CD4-positive, alpha-beta T cell (primary cell): ENCODE results near the gene TSSK6. TPM values are rescaled to one million over a fixed set of nuclear protein-coding genes. Genes with fewer than 3 reads are reported as not detected.
A peak's percentile ranks its signal among the peaks of the same experiment; 100 is the strongest.

ENCODE experiments used
- ATAC-seq: fragments of 200-7000 bp; cut with Tn5 transposase; one replicate; pipeline ENCODE4 v1.10.0; 2022; ENCODE audit warnings: mild to moderate bottlenecking; ENCODE audit not compliant: poor library complexity
- CTCF ChIA-PET: fragments of 350-600 bp; sonication (Branson Sonifier 250); formaldehyde crosslinking; loops from one replicate; lab custom pipeline; 2021; ENCODE audit warnings: antibody characterized with exemption, inconsistent platforms; lab: Charles Lee
- POLR2A ChIA-PET: fragments of 350-600 bp; sonication (Branson Sonifier 250); formaldehyde crosslinking; loops from one replicate; lab custom pipeline; 2021; ENCODE audit warnings: antibody characterized with exemption, inconsistent platforms; lab: Charles Lee
- DNase-seq, 14 experiments: peaks; one replicate each; pipeline ENCODE4 v3.0.0-alpha.2; 2013 to 2020; ENCODE audit warnings: mixed read lengths in 2 of 14
- H3K27ac ChIP-seq, 2 donors: one replicate each; pipeline versions ENCODE4 v1.5.1 to v1.7.0; 2013; ENCODE audit warnings: low read length in 2 of 2, low read depth in 1 of 2, mild to moderate bottlenecking in 1 of 2
- H3K27me3 ChIP-seq, 2 experiments: 1 replicate in 1 of 2; 2 replicates in 1 of 2; pipeline versions ENCODE4 v1.6.1 to v1.7.0; 2013; ENCODE audit warnings: low read length in 2 of 2, control low read depth in 1 of 2, mild to moderate bottlenecking in 1 of 2, moderate library complexity in 1 of 2; ENCODE audit not compliant: insufficient read depth in 2 of 2, control insufficient read depth in 1 of 2
- H3K36me3 ChIP-seq: one replicate; pipeline ENCODE4 v1.6.1; 2013; ENCODE audit warnings: low read length, control low read depth; ENCODE audit not compliant: insufficient read depth
- H3K4me1 ChIP-seq: one replicate; pipeline ENCODE4 v1.6.1; 2013; ENCODE audit warnings: low read length, control low read depth; ENCODE audit not compliant: insufficient read depth
- H3K4me3 ChIP-seq: one replicate; pipeline ENCODE4 v1.5.1; 2013; ENCODE audit warnings: mild to moderate bottlenecking, low read length, moderate library complexity
- H3K9me3 ChIP-seq, 2 experiments: 1 replicate in 1 of 2; 2 replicates in 1 of 2; pipeline versions ENCODE4 v1.6.1 to v1.7.0; 2013; ENCODE audit warnings: low read length in 2 of 2, mild to moderate bottlenecking in 2 of 2, control low read depth in 1 of 2, moderate library complexity in 1 of 2; ENCODE audit not compliant: control insufficient read depth in 1 of 2, insufficient read depth in 1 of 2
- H3K27ac Mint-ChIP-seq: one replicate; pipeline ENCODE4 v1.8.0; 2020; ENCODE audit warnings: mixed read lengths
- H3K27me3 Mint-ChIP-seq: one replicate; pipeline ENCODE4 v1.8.0; 2021; ENCODE audit warnings: mixed read lengths
- H3K36me3 Mint-ChIP-seq: one replicate; pipeline ENCODE4 v1.8.0; 2021; ENCODE audit warnings: low read depth, mixed read lengths
- H3K4me1 Mint-ChIP-seq: one replicate; pipeline ENCODE4 v1.8.0; 2021; ENCODE audit warnings: low read depth, mixed read lengths
- H3K4me3 Mint-ChIP-seq: one replicate; pipeline ENCODE4 v1.8.0; 2020; ENCODE audit warnings: mild to moderate bottlenecking, mixed read lengths
- H3K9me3 Mint-ChIP-seq: one replicate; pipeline ENCODE4 v1.8.0; 2020; ENCODE audit warnings: mixed read lengths
- CTCF ChIP-seq: fragments of 200-600 bp; IDR thresholded peaks from one replicate; pipeline ENCODE4 v1.8.0; 2022; ENCODE audit warnings: antibody characterized with exemption, mild to moderate bottlenecking
- intact Hi-C, 2 experiments: fragments of 100-400 bp; cut with DNase I in 1 of 2; cut with micrococcal nuclease in 1 of 2; formaldehyde crosslinking; loops; one replicate each; pipeline versions ENCODE4 v1.15.1 to v1.9.0; 2023 to 2025; cut with DNase I, micrococcal nuclease
- total RNA-seq, 174 experiments: library from RNA in 2 of 174; stranded (reverse) in 2 of 174; gene quantifications; one replicate each; pipeline ENCODE4 v1.2.3 and lab custom pipeline; 2021 to 2026

TSSK6 gene
- total RNA-seq, 2 experiments from 2014 or later = 3.4 to 5.5 TPM

DNA sequence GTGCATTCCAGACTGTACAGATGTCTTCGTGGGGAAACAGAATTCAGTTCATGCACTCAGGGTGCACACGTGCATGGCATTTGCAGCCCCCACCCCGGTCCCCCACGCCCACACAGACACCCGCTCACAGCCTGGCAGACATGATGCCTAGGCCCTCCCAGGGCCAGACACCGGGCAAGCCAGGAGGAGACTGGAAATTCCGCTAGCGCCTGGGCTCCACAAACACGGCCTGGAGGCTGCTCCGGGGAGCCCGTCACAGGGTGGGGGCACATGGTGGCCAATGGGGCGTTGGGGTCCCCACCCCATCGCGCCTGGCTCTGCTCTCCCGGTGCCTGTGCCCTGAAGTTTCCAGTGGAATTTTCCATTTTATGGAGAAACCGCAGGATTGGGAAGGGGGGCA is 26.3 kb upstream of the TSSK6 start:
- peak overlapping the region; percentile 49 for H3K4me3 ChIP-seq
- no peak overlapping the region for H3K27ac ChIP-seq
- H3K27ac Mint-ChIP-seq = no peak overlapping the region
- ATAC-seq (no peak), DNase-seq (no peak)
- intact Hi-C loops = no loop called here
- no peaks in the 10 kb centered on the region for H3K27me3 ChIP-seq
- no peak for TF ChIP-seq CTCF
- peaks cover 33% of the 10 kb centered on the region for H3K4me1 Mint-ChIP-seq
- no peaks in the 10 kb centered on the region for H3K27me3 Mint-ChIP-seq
- peaks cover 47% of the 10 kb centered on the region for H3K4me1 ChIP-seq
- H3K9me3 Mint-ChIP-seq = no peaks in the 10 kb centered on the region
- H3K36me3 Mint-ChIP-seq = no peaks in the 10 kb centered on the region
- POLR2A ChIA-PET = interaction anchor here (0.6 to 1.6 kb wide), 4 partner anchors 9 to 126 kb away, joined by 3 to 6 read pairs (median 3); no protein-coding TSS in a partner anchor
- peaks cover 0 to 11% of the 10 kb centered on the region in 2 experiments for H3K9me3 ChIP-seq
- no peaks in the 10 kb centered on the region for H3K36me3 ChIP-seq
- peak overlapping the region; percentile 82 for H3K4me3 Mint-ChIP-seq
- CTCF ChIA-PET = interaction anchor here (0.8 to 1.0 kb wide), 2 partner anchors 9 to 13 kb away, joined by 3 to 4 read pairs; no protein-coding TSS in a partner anchor

GRCh38 chr19:19540715-19541515 is 25.6 kb upstream of the TSSK6 start:
- TF ChIP-seq CTCF = no peak
- Histone ChIP-seq H3K27ac (no peak overlapping the region), H3K4me3 (peak overlapping the region; percentile 49), H3K4me1 (peaks cover 47% of the 10 kb centered on the region), H3K27me3 (no peaks in the 10 kb centered on the region), H3K36me3 (no peaks in the 10 kb centered on the region), H3K9me3 (peaks cover 0 to 11% of the 10 kb centered on the region in 2 experiments)
- DNase-seq = peak; percentile 62 to 88 (median 73)
- intact Hi-C loops = no loop called here
- peak; percentile 85 for ATAC-seq
- Mint-ChIP-seq H3K27me3 (no peaks in the 10 kb centered on the region), H3K9me3 (no peaks in the 10 kb centered on the region), H3K27ac (no peak overlapping the region), H3K4me1 (peaks cover 33% of the 10 kb centered on the region), H3K36me3 (no peaks in the 10 kb centered on the region), H3K4me3 (peak overlapping the region; percentile 82)
- ChIA-PET POLR2A (interaction anchor here (0.6 to 1.6 kb wide), 5 partner anchors 8 to 128 kb away, joined by 3 to 6 read pairs (median 3); partner anchors contain the start of gene ZNF101), CTCF (interaction anchor here (0.8 to 1.0 kb wide), 2 partner anchors 9 to 13 kb away, joined by 3 to 4 read pairs; no protein-coding TSS in a partner anchor)

DNA sequence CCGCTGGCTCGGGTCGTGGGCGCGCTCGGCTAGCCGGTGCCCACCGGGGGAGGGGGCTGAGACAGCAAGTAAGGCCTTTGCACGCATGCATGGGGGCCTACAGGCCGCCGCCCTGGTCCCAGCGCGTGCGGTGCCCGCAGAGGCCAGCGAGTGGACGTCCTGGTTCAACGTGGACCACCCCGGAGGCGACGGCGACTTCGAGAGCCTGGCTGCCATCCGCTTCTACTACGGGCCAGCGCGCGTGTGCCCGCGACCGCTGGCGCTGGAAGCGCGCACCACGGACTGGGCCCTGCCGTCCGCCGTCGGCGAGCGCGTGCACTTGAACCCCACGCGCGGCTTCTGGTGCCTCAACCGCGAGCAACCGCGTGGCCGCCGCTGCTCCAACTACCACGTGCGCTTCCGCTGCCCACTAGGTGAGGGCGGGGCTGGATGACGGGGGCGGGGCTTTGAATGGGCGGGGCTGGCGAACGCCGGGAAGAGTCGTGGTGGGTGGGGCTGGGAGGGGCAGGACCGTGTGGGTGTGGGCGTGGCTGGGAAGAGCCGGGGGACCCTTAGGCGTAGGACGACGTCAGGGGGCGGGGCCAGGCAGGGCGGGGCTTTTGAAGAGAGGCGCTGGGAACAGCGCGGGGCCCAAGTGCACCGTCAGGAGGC is 24.8 kb upstream of the TSSK6 start:
- Mint-ChIP-seq H3K27me3 (no peaks in the 10 kb centered on the region), H3K27ac (no peak overlapping the region), H3K9me3 (no peaks in the 10 kb centered on the region), H3K4me3 (peak overlapping the region; percentile 82), H3K4me1 (peaks cover 33% of the 10 kb centered on the region), H3K36me3 (no peaks in the 10 kb centered on the region)
- no peak for TF ChIP-seq CTCF
- Histone ChIP-seq H3K27me3 (no peaks in the 10 kb centered on the region), H3K36me3 (no peaks in the 10 kb centered on the region), H3K9me3 (peaks cover 0 to 11% of the 10 kb centered on the region in 2 experiments), H3K4me1 (peaks cover 47% of the 10 kb centered on the region), H3K27ac (no peak overlapping the region), H3K4me3 (peak overlapping the region; percentile 49)
- CTCF ChIA-PET = no interaction called here
- peak; percentile 19 for ATAC-seq
- POLR2A ChIA-PET = interaction anchor here (0.7 to 1.6 kb wide), 2 partner anchors 128 to 129 kb away, joined by 3 to 6 read pairs; partner anchors contain the start of gene ZNF101
- intact Hi-C loops = no loop called here
- DNase-seq = peak; percentile 31 to 86 (median 60)
